Ishikawa (cell line): ENCODE data around the gene MAGOH.

ENCODE experiments used
- EP300 ChIP-seq: IDR thresholded peaks from 2 replicates; pipeline ENCODE4 v1.6.1; 2012; ENCODE audit warnings: borderline replicate concordance
- NFIC ChIP-seq: IDR thresholded peaks from 2 replicates; pipeline ENCODE4 v1.6.1; 2012
- RAD21 ChIP-seq: IDR thresholded peaks from 2 replicates; pipeline ENCODE4 v1.6.1; 2012; ENCODE audit warnings: low read depth
- TAF1 ChIP-seq: IDR thresholded peaks from 2 replicates; pipeline ENCODE4 v1.6.1; 2012; ENCODE audit warnings: low read depth, mild to moderate bottlenecking
- TF ChIP-seq, protein P1 (sequence below): IDR thresholded peaks from 2 replicates; pipeline ENCODE4 v1.6.1; 2012; ENCODE audit warnings: low read depth, mild to moderate bottlenecking
- TF ChIP-seq, protein P2 (sequence below): IDR thresholded peaks from 2 replicates; pipeline ENCODE4 v1.6.1; 2012
- TF ChIP-seq, protein P3 (sequence below): IDR thresholded peaks from 2 replicates; pipeline ENCODE4 v1.6.1; 2012

DNA sequence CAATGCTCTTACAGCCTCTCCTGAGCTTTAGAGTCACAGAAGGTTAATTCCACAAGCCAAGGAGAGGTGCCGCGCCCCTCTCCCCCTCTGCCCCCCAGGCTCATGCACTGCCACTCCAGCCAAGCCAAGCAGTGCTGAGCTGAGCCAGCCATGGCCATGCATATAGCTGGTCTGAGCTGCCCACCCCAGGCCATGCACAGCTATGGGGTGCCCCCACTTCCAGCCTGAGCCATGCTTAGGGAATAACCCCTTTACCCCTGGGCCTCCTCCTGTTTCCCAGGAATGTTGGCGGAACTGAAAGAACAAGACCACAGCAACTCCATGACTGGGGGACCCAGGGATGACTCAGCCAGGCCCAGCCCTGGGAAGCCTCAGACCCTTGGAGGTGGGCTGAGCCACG is 34.0 kb upstream of the MAGOH start:
- TF ChIP-seq, protein P1, sequence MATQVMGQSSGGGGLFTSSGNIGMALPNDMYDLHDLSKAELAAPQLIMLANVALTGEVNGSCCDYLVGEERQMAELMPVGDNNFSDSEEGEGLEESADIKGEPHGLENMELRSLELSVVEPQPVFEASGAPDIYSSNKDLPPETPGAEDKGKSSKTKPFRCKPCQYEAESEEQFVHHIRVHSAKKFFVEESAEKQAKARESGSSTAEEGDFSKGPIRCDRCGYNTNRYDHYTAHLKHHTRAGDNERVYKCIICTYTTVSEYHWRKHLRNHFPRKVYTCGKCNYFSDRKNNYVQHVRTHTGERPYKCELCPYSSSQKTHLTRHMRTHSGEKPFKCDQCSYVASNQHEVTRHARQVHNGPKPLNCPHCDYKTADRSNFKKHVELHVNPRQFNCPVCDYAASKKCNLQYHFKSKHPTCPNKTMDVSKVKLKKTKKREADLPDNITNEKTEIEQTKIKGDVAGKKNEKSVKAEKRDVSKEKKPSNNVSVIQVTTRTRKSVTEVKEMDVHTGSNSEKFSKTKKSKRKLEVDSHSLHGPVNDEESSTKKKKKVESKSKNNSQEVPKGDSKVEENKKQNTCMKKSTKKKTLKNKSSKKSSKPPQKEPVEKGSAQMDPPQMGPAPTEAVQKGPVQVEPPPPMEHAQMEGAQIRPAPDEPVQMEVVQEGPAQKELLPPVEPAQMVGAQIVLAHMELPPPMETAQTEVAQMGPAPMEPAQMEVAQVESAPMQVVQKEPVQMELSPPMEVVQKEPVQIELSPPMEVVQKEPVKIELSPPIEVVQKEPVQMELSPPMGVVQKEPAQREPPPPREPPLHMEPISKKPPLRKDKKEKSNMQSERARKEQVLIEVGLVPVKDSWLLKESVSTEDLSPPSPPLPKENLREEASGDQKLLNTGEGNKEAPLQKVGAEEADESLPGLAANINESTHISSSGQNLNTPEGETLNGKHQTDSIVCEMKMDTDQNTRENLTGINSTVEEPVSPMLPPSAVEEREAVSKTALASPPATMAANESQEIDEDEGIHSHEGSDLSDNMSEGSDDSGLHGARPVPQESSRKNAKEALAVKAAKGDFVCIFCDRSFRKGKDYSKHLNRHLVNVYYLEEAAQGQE, result no peak
- TF ChIP-seq, protein P2, sequence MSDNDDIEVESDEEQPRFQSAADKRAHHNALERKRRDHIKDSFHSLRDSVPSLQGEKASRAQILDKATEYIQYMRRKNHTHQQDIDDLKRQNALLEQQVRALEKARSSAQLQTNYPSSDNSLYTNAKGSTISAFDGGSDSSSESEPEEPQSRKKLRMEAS, result no peak
- TF ChIP-seq NFIC (no peak), RAD21 (no peak), EP300 (no peak), TAF1 (no peak)
- TF ChIP-seq, protein P3, sequence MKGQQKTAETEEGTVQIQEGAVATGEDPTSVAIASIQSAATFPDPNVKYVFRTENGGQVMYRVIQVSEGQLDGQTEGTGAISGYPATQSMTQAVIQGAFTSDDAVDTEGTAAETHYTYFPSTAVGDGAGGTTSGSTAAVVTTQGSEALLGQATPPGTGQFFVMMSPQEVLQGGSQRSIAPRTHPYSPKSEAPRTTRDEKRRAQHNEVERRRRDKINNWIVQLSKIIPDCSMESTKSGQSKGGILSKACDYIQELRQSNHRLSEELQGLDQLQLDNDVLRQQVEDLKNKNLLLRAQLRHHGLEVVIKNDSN, result no peak
